HG02981 (cell line): ENCODE data around the gene NINL.
A peak's percentile ranks its signal among the peaks of the same experiment; 100 is the strongest.

Experiments used
- ATAC-seq: cut with Tn5 transposase; IDR thresholded peaks from one replicate; pipeline ENCODE4 v1.9.1; 2021; ENCODE audit warnings: mild to moderate bottlenecking, moderate library complexity; ENCODE audit not compliant: unreplicated experiment

The NINL gene

DNA sequence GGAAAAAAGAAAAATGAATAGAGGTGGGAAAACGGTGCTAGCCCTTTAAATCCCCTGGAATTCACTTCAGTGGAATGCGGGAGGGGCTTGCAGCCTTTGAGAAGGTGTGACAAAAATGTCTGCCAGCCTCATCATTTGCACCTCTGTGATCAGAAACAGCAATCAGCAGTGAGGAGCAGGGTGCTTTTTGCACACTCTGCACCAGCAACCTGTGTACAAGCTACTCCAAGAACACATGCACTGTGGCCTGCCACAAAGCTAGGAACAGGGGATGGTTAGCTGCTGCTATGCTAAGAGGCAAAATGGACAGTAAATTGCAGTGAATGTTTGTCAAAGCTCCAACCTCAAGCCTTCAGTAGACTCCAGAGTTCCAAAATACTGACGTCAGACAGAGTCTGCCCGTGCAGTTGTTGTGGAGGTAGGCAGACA lies 148.2 kb downstream of the NINL start:
- ATAC-seq = no peak

DNA sequence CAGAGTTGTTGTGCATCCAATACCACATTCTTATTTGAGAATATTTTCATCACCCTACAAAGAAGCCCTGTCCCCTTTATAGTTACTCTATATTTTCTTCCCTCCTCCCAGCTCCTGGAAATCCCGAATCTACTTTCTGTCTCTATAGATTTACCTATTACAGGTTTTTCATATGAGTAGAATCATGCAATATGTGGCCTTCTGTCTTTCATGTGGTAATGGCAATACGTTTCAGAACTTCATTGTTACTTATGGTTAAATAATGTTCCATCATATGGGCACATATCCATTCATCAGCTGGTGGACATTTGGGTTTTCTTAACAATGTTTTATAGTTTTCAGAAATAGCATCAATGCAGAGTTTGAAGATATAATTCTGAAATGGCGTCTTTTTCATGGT lies 160.8 kb downstream of the NINL start:
- no peak for ATAC-seq

DNA sequence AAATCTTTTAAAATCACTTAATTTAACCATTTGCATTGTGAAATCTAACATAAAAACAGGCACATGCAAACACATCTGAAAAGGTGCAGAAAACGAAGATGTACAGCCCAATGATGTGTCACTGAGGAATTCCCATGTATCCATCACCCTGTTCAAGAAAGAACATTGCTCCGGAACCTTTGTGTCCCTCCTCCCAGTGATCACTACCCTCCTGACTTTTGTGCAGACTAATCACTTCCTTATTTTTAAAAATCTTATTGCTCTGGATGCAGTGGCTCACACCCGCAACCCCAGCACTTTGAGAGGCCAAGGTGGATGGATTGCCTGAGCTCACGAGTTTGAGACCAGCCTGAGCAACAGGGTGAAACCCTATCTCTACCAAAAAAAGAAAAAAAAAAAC lies 163.3 kb downstream of the NINL start:
- ATAC-seq = no peak

DNA sequence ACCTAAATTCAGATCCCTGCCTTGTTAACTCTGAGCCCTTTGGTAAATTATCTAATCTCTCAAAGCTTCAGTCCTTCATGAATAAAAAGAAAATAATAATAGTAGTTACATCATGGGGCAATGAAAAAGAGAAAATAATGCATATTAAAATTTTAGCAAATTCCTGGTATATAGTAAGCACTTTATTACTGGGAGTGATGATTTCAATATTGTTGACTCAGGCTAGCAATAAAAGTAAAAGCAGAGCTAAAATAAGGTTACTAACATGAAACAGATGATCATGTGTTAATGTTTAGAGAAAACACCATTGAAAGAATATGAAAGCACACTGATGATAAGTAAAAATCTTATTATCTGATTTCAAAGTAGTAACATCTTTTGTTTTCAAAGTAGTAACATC lies 164.2 kb downstream of the NINL start:
- ATAC-seq = no peak

DNA sequence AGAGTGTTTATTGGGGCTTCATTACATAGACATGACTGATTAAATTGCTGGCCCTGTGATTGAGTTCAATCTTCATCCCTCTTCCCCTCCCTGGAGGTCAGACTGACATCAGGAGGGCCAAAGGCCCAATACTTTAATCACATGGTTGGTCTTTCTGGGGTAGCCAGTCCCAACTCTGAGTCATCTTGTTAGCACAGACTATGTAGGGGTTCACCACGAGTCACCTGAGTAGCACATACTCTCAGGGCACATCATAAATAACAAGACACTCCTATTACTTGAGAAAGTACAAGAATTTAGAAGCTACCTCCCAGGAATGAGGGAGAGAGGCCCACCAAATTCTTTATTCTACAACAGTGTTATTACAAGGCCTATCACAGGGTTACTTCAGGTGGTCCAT lies 166.6 kb downstream of the NINL start:
- no peak for ATAC-seq

DNA sequence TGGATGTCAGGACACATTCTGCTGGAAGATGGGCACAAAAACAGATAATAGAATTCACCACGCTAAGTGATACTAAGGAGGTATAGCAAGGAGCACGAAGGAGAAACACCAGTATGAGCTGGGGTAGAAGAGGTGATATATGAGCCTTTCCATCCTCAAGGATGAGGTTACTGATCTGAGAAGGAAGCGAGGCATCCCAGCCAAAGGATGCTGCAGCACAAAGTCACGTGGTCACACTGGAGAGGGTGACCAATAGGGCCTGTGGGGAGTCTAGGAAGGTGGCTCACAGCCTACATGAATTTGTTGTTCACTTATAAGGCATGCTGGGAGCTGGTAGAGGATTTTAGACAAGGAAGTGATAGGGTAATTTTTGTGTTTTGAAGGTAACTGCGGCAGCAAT lies 176.4 kb downstream of the NINL start:
- no peak for ATAC-seq

DNA sequence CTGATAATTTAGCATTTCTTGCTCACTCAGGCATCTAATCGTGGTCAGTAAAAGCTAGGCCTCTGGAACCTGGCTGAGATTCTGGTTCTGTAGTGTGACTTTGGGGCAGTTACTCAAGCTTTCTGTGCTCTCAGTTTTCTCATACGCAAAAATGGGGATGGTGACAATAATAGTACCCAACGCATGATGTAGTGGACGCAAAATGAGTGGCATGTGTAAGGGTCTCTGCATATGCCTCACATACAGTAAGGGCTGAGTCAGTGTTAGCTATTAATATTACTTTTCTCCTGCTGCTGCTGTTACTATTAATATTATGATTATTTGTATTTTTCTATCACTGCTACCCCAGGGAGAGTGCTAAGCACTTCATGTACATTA lies 177.2 kb downstream of the NINL start:
- no peak for ATAC-seq

DNA sequence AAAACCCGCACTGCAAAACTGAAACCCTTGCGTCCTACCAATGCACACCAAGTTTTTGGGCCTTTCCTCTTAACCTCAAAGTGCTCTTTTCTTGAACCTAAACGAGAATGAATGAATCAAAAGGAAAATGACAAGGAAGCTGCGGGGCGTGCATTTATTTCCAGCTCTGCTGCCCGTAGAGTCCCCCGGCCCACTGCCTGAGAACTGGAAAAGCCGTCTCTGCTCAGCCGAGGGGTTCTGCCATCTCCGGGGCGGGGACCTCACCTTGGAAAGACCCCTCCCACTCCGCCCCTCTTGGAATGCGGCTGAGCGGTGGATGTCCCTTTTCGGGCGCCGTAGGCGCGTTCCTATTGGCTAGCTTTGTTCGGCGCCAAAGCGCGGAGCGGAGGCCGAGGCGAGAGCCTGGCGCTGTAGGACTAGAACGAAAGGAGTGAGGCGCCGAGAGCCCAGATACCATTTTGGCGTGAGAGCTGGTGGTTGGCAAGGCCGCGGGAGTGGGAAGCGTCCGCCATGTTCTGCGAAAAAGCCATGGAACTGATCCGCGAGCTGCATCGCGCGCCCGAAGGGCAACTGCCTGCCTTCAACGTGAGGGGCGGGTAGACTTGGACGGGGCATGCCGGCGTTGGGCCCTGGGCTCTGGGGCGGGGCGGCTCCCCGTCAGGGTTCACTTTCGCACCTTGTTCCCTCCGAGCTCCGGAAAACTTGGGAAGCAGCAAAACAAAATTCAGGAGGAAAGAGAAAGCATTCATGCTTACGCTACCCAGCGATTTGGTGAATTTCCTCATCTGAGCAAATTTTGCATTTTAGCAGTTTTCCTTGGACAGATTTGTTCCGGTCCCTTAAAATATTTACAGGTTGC lies 177.8 kb downstream of the NINL start, which contains the start of gene GINS1:
TSS of gene GINS1 (plus strand) at position 363 of the 859 bp plus-strand sequence. CDS start at position 511, 148 bp downstream.
- ATAC-seq = peak; percentile 85
